Spinal cord (tissue), 10 donors: ENCODE data around the gene KANSL1. TPM values are rescaled to one million over a fixed set of nuclear protein-coding genes. Genes with fewer than 3 reads are reported as not detected.
A peak's percentile ranks its signal among the peaks of the same experiment; 100 is the strongest.

Experiments
- DNase-seq, 6 donors: peaks; one replicate each; pipeline versions ENCODE4 v3.0.0 to v3.0.0-alpha.2; 2013 to 2015; ENCODE audit warnings: low spot score in 6 of 6, low read depth in 4 of 6
- H3K27ac ChIP-seq: one replicate; pipeline ENCODE4 v1.5.1; 2013; ENCODE audit warnings: low read depth, low read length, control low read depth
- H3K27me3 ChIP-seq: one replicate; pipeline ENCODE4 v1.6.1; 2013; ENCODE audit warnings: low read length; ENCODE audit not compliant: control insufficient read depth, insufficient read depth
- H3K36me3 ChIP-seq: one replicate; pipeline ENCODE4 v1.6.1; 2013; ENCODE audit warnings: low read length; ENCODE audit not compliant: control insufficient read depth, insufficient read depth
- H3K4me1 ChIP-seq: one replicate; pipeline ENCODE4 v1.6.1; 2013; ENCODE audit warnings: low read length; ENCODE audit not compliant: control insufficient read depth, insufficient read depth
- H3K4me3 ChIP-seq: one replicate; pipeline ENCODE4 v1.5.1; 2013; ENCODE audit warnings: low read depth, low read length, control low read depth
- H3K9me3 ChIP-seq: one replicate; pipeline ENCODE4 v1.6.1; 2013; ENCODE audit warnings: low read length; ENCODE audit not compliant: control insufficient read depth, insufficient read depth
- WGBS: methylation state at CpG from one replicate; pipeline ENCODE4 v1.1.5; 2013; ENCODE audit warnings: missing lambda C conversion rate; ENCODE audit not compliant: insufficient coverage; 5-methylcytosine and 5-hydroxymethylcytosine counted together
- polyA plus RNA-seq, 2 donors: library from polyadenylated mRNA; unstranded; fragments of 120-200 nt; gene quantifications; one replicate each; pipeline ENCODE4 v1.2.1, GENCODE V29; 2013; ENCODE audit not compliant: insufficient read length in 2 of 2
- total RNA-seq, 2 donors: library from RNA; depleted of rRNA in 1 of 2; stranded (reverse); fragments of 120-200 nt in 1 of 2; fragments of >200 nt in 1 of 2; gene quantifications; one replicate each; pipeline versions ENCODE4 v1.2.3 to v1.2.4, GENCODE V29; 2013 to 2014
- donor health status: healthy.

KANSL1 gene
- total and polyA plus RNA-seq, 4 donors: 49.4 to 117 (median 89.9) TPM

DNA sequence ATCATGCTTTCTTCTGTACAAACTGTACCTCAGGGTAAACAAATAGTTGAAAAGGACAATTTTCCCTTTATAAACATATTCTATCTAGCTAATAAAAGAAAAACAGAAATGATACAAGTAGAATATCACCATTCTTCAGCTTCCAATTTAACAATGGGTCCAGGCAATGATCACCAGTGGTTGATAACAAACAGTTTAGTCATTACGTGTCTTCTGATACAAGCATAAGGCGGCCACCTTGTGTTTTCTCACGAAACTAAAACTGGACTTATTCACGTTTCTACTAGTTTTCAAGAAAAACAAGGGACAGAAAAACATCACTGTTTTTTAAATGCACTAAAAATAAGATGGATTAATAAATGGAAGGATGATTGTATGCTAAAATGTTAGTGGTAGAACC lies 135.9 kb downstream of the KANSL1 start:
- DNase-seq: no peak
- WGBS: 100% methylated on average over 2 of the region's 4 CpGs
- H3K4me3 ChIP-seq: no peak overlapping the region
- no peaks in the 10 kb centered on the region for H3K9me3 ChIP-seq
- H3K27ac ChIP-seq: no peak overlapping the region
- H3K4me1 ChIP-seq: no peaks in the 10 kb centered on the region
- H3K27me3 ChIP-seq: no peaks in the 10 kb centered on the region
- peaks cover 14% of the 10 kb centered on the region for H3K36me3 ChIP-seq

DNA sequence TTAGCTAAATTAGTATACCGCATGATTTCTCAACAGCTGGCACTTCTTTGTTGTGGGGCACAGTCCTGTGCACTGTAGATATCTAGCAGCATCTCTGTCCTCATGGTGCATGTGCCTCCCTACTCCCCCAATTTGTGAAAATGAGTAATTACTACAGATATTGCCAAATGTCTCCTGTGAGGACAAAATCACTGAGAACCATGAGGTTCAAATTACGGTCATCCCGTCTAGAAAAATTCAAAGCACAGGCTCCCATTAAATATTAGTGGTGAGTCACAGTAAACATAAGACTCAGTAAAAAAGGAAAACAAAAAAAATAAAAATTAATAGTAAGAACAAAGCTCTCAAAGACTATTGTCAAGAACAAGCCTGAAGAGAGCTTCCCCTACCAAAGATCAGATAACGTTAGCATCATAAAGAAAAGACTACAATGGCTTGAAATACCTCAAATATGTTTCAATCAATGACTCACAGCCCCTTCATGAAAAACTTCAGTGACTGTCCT lies 136.4 kb downstream of the KANSL1 start:
- no peaks in the 10 kb centered on the region for H3K4me1 ChIP-seq
- no peak overlapping the region for H3K27ac ChIP-seq
- peak in 1 of 6 donors; percentile 22 for DNase-seq
- WGBS: no CpG with 5 or more reads among the region's 4 CpGs
- no peak overlapping the region for H3K4me3 ChIP-seq
- no peaks in the 10 kb centered on the region for H3K27me3 ChIP-seq
- H3K36me3 ChIP-seq: peaks cover 12% of the 10 kb centered on the region
- no peaks in the 10 kb centered on the region for H3K9me3 ChIP-seq

DNA sequence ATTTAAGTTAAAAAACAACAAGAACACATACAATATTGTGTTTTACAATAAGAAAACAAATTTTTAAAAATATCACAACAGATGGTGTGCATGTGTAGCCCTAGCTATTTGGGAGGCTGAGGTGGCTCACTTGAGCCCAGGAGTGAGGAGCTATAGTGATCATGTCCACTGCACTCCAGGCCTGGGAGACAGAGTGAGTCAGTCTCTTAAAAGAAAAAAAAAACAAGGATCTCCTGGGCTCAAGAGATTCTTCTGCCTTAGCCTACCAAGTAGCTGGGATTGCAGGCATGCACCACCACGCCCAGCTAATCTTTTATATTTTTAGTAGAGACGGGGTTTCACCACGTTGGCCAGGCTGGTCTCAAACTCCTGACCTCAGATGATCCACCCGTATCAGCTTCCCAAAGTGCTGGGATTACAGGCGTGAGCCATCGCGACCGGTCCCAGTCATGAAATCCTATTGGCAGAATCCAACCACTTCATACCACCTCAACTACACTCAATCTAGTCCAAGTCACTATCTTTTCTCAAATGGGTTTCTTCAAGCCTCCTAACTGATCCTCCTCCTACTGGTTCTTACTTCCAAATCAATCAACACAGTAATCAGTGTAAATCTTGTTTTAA lies 139.2 kb downstream of the KANSL1 start:
- 96% methylated on average over 8 of the region's 8 CpGs for WGBS
- Histone ChIP-seq H3K4me1 (no peaks in the 10 kb centered on the region), H3K9me3 (no peaks in the 10 kb centered on the region), H3K4me3 (no peak overlapping the region), H3K27me3 (no peaks in the 10 kb centered on the region), H3K36me3 (peaks cover 15% of the 10 kb centered on the region), H3K27ac (no peak overlapping the region)
- no peak for DNase-seq

DNA sequence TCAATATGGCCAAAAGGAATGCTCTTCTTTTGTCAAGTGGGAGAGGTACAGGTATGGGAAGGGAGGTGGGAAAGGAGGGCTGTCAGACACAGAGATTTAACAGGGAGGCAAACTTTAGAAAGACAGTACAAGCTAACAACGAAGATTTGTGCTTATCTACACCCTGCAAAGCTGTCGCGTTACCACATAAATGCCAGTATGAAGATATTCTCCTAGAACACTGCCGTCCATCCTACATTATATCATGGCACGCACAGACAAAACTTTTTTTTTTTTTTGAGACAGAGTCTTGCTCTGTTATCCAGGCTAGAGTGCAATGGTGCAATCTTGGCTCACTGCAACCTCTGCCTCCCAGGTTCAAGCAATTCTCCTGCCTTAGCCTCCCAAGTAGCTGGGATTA lies 143.6 kb downstream of the KANSL1 start:
- 100% methylated on average over 5 of the region's 5 CpGs for WGBS
- Histone ChIP-seq H3K27me3 (no peaks in the 10 kb centered on the region), H3K4me3 (no peak overlapping the region), H3K36me3 (peaks cover 28% of the 10 kb centered on the region), H3K4me1 (no peaks in the 10 kb centered on the region), H3K9me3 (no peaks in the 10 kb centered on the region), H3K27ac (no peak overlapping the region)
- no peak for DNase-seq

DNA sequence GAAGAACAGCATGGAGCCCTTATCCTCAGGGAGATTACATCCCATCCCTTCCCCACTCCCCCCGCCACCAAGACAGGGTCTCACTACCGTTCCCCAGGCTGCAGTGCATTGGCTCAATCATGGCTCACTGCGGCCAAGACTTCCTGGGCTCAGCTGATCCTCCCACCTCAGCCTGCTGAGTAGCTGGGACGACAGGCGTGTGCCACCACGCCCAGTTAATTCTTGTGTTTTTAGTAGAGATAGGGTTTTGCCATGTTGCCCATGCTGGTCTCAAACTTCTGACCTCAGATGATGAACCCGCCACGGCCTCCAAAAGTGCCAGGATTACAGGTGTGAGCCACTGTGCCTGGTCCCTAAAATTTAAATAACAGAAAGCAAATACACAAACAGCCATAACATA lies 145.4 kb downstream of the KANSL1 start:
- no peak for DNase-seq
- H3K36me3 ChIP-seq: peaks cover 24% of the 10 kb centered on the region
- WGBS: 89% methylated on average over 5 of the region's 8 CpGs
- H3K4me1 ChIP-seq: no peaks in the 10 kb centered on the region
- H3K4me3 ChIP-seq: no peak overlapping the region
- H3K27ac ChIP-seq: no peak overlapping the region
- no peaks in the 10 kb centered on the region for H3K27me3 ChIP-seq
- H3K9me3 ChIP-seq: no peaks in the 10 kb centered on the region

DNA sequence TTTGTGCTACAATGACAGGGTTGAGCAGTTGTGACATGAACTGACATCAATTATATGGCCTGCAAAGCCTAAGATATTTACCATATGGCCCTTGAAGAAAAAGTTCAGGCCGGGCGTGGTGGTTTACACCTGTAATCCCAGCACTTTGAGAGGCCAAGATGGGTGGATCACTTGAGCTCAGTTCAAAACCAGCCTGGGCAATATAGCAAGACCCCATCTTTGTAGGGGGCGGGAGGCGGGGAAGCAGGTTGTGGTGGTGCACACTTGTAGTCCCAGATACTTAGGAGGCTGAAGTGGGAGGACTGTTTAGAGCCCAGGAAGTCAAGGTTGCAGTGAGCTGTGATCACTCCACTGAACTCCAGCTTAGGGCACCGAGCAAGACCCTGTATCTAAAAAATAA lies 145.8 kb downstream of the KANSL1 start:
- no peak for DNase-seq
- Histone ChIP-seq H3K27ac (no peak overlapping the region), H3K4me3 (no peak overlapping the region), H3K36me3 (peaks cover 24% of the 10 kb centered on the region), H3K4me1 (no peaks in the 10 kb centered on the region), H3K9me3 (no peaks in the 10 kb centered on the region), H3K27me3 (no peaks in the 10 kb centered on the region)
- 95% methylated on average over 4 of the region's 5 CpGs for WGBS

DNA sequence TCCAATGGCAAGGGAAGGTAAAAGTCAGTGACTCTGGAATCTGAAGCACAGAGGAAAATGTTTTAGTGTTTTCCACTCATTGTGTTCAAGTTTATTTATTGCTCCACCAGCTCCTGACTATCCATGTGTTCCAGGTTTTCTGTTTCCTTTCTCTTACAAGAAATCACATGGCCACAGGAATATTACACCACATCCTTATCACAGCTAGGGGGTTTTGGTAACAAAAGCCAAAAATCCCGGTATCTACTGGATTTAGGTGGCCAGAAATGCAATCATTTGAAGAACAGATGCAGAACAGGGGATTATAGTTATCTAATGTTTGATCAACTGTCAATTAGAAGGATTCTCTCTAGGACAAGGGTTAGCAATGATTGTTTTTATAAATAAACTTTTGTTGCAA lies 146.3 kb downstream of the KANSL1 start:
- no peaks in the 10 kb centered on the region for H3K9me3 ChIP-seq
- no peak overlapping the region for H3K4me3 ChIP-seq
- no peaks in the 10 kb centered on the region for H3K4me1 ChIP-seq
- DNase-seq: no peak
- peaks cover 24% of the 10 kb centered on the region for H3K36me3 ChIP-seq
- no peaks in the 10 kb centered on the region for H3K27me3 ChIP-seq
- no peak overlapping the region for H3K27ac ChIP-seq
- no CpG with 5 or more reads among the region's 1 CpG for WGBS

DNA sequence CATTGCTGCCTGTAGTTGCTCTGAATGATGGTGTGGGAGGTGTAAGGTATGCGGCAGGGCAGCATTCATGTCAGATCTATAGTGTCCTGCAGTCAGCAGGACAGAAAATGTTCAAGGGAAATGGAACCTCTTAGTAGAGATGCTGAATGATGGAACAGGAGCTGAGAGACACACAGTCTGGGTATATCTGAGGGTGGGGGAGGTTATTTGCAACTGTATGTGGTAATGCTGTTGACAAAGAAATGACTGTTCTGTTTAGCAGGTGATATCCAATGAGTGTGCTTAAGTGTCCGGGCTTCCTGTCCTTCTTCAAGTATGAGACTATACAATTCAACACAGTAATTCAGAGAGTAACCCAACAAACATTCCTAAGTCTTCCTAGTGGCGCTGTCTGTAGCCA lies 147.6 kb downstream of the KANSL1 start:
- no peak for DNase-seq
- Histone ChIP-seq H3K27ac (no peak overlapping the region), H3K9me3 (no peaks in the 10 kb centered on the region), H3K27me3 (no peaks in the 10 kb centered on the region), H3K4me3 (no peak overlapping the region), H3K36me3 (peaks cover 27% of the 10 kb centered on the region), H3K4me1 (no peaks in the 10 kb centered on the region)
- 22% methylated on average over 1 of the region's 3 CpGs for WGBS

DNA sequence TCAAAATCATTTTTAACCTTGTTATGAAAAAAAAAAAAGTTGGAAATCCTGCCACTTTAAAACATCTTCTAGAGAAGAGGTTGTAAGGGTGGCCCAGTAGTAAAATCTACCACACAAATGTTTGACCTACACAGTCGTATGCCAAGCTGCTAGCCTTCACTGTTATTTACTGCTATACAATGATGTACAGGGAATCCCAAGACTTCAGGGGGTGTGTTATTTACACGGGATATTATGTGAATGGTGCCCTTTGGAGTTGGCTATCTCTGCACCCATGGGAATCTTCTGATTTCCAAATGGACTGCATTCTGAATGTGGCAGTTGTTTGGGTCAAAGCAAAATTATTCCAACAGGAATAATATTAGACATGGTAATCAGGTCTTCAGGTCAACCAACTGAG lies 148.2 kb downstream of the KANSL1 start:
- Histone ChIP-seq H3K4me3 (no peak overlapping the region), H3K9me3 (no peaks in the 10 kb centered on the region), H3K4me1 (no peaks in the 10 kb centered on the region), H3K27ac (no peak overlapping the region), H3K27me3 (no peaks in the 10 kb centered on the region), H3K36me3 (peaks cover 26% of the 10 kb centered on the region)
- no CpG with 5 or more reads among the region's 2 CpGs for WGBS
- DNase-seq: no peak

DNA sequence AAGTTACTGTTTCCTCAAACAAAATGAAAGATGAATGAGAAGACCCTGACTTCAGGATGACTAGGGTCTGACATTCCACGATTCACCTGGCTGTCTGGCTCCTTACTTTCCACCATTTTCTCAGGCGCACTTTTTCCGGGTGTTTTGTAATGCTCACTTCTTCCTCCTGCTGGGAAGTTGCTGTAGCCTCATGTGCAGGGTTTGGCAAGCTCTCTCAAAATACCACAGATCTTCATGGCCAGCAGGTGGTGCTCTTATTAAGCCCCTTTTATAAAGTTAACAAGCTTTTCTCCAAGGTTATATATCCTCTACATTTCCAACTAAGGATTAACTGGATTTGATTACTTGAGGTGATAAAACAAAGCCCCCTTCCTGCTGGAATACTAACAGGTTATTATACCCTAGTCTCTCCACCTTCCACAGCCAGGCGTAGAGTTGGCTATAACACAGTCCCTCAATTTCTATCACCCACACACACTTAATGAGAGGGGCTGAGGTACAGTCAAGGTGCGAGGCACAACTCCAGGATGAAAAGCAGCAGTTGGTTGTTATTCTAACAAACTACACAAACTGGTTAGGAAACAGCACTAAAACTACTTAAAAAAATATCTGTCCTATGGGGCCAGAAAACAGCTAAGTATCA lies 148.8 kb downstream of the KANSL1 start:
- no peaks in the 10 kb centered on the region for H3K27me3 ChIP-seq
- DNase-seq: peak; percentile 47 to 95 (median 63)
- no peak overlapping the region for H3K27ac ChIP-seq
- WGBS: 47% methylated on average over 4 of the region's 5 CpGs
- peaks cover 23% of the 10 kb centered on the region for H3K36me3 ChIP-seq
- H3K4me3 ChIP-seq: no peak overlapping the region
- H3K9me3 ChIP-seq: no peaks in the 10 kb centered on the region
- H3K4me1 ChIP-seq: no peaks in the 10 kb centered on the region
